Gastrocnemius medialis (tissue), 4 donors: ENCODE results near the gene LPGAT1. TPM values are rescaled to one million over a fixed set of nuclear protein-coding genes. Genes with fewer than 3 reads are reported as not detected.

Source experiments
- ATAC-seq, 2 donors: fragments of 150-250 bp; one replicate each; pipeline ENCODE4 v1.9.1; 2016
- DNase-seq, 2 donors: peaks; one replicate each; pipeline ENCODE4 v3.0.0-alpha.2; 2019
- H3K27ac ChIP-seq, 4 donors: fragments of 200-600 bp; sonication (generic); 1 replicate in 1 of 4; 2 replicates in 3 of 4; pipeline ENCODE4 v1.5.1; 2016 to 2018; ENCODE audit warnings: mild to moderate bottlenecking in 2 of 4, moderate library complexity in 1 of 4
- H3K27me3 ChIP-seq, 3 donors: fragments of 200-600 bp; sonication (generic) in 2 of 3; 1 replicate in 1 of 3; 2 replicates in 2 of 3; pipeline versions ENCODE4 v1.5.1 to v1.6.0; 2016 to 2019; ENCODE audit warnings: mild to moderate bottlenecking in 1 of 3, moderate library complexity in 1 of 3
- H3K36me3 ChIP-seq, 2 donors: fragments of 200-600 bp; sonication (generic) in 1 of 2; one replicate each; pipeline ENCODE4 v1.5.1; 2017 to 2018
- H3K4me1 ChIP-seq, 2 donors: fragments of 200-600 bp; sonication (generic) in 1 of 2; one replicate each; pipeline ENCODE4 v1.5.1; 2016 to 2017; ENCODE audit warnings: mild to moderate bottlenecking in 2 of 2
- H3K4me3 ChIP-seq, 4 donors: fragments of 200-600 bp; sonication (generic) in 3 of 4; 1 replicate in 1 of 4; 2 replicates in 3 of 4; pipeline ENCODE4 v1.5.1; 2016 to 2019; ENCODE audit warnings: mild to moderate bottlenecking in 2 of 4
- H3K9me3 ChIP-seq, 3 donors: fragments of 200-600 bp; sonication (generic) in 2 of 3; 1 replicate in 1 of 3; 2 replicates in 2 of 3; pipeline ENCODE4 v1.5.1; 2016 to 2019
- POLR2A ChIP-seq, 2 donors: fragments of 450-650 bp; IDR thresholded peaks; one replicate each; pipeline ENCODE4 v1.6.1; 2017; ENCODE audit warnings: antibody characterized with exemption in 2 of 2, mild to moderate bottlenecking in 2 of 2, moderate library complexity in 2 of 2
- in situ Hi-C, 4 donors: fragments of 200-750 bp; cut with MboI; loops; one replicate each; pipeline versions ENCODE4 v1.15.0 to v1.8.0; 2017; ENCODE audit warnings: low sequenced_read_pairs in 4 of 4
- intact Hi-C: fragments of 100-400 bp; cut with DNase I; formaldehyde crosslinking; loops from one replicate; pipeline ENCODE4 v1.15.1; 2023; ENCODE audit warnings: low total_unique reads
- total RNA-seq, 4 donors: library from RNA; depleted of rRNA; stranded (reverse); fragments of >200 nt; gene quantifications; one replicate each; pipeline versions ENCODE4 v1.1.0 to v1.2.3, GENCODE V29; 2016
- TF ChIP-seq, protein P1 (sequence below), 5 experiments: fragments of 450-650 bp in 3 of 5; fragments of 200-600 bp in 2 of 5; sonication (generic) in 2 of 5; IDR thresholded peaks in 4 of 5; conservative IDR thresholded peaks in 1 of 5; 1 replicate in 4 of 5; 2 replicates in 1 of 5; pipeline ENCODE4 v1.5.1; 2016 to 2019; ENCODE audit warnings: antibody characterized with exemption in 5 of 5, mild to moderate bottlenecking in 3 of 5, moderate library complexity in 3 of 5

LPGAT1 gene
- total RNA-seq, 4 donors from 2014 or later = 11.2 to 51.4 (median 21.5) TPM

DNA sequence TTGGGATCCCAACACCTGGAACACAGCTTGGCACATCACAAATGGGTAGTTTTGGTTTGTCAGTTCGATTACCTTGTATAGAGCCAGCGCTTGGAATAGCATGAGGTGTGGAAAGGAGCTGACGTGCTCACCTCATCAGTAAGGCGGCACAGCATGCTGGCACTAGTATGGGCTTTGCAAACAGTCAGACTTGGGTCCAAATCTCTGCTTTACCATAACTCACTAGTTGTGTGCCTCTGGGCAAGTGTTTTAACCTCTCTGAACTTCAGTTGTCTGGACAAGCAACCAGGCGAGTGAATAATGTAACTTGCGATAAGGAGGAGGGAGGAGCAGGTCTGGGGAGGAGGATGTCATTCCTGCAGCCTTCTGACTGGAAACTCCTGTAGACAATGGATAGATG is 128.8 kb downstream of the LPGAT1 start:
- H3K27me3 ChIP-seq = no peaks in the 10 kb centered on the region
- H3K36me3 ChIP-seq = no peaks in the 10 kb centered on the region
- no peaks in the 10 kb centered on the region for H3K9me3 ChIP-seq
- ATAC-seq (no peak), DNase-seq (no peak)
- intact Hi-C loops (no loop called here), in situ Hi-C loops (no loop called here)
- H3K4me1 ChIP-seq = no peaks in the 10 kb centered on the region
- no peak overlapping the region for H3K4me3 ChIP-seq
- H3K27ac ChIP-seq = no peak overlapping the region
- TF ChIP-seq POLR2A (IDR thresholded peaks at IDR 0.05) = no peak
- TF ChIP-seq, protein P1, sequence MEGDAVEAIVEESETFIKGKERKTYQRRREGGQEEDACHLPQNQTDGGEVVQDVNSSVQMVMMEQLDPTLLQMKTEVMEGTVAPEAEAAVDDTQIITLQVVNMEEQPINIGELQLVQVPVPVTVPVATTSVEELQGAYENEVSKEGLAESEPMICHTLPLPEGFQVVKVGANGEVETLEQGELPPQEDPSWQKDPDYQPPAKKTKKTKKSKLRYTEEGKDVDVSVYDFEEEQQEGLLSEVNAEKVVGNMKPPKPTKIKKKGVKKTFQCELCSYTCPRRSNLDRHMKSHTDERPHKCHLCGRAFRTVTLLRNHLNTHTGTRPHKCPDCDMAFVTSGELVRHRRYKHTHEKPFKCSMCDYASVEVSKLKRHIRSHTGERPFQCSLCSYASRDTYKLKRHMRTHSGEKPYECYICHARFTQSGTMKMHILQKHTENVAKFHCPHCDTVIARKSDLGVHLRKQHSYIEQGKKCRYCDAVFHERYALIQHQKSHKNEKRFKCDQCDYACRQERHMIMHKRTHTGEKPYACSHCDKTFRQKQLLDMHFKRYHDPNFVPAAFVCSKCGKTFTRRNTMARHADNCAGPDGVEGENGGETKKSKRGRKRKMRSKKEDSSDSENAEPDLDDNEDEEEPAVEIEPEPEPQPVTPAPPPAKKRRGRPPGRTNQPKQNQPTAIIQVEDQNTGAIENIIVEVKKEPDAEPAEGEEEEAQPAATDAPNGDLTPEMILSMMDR (IDR thresholded peaks at IDR 0.05 in 4 of 5, conservative IDR thresholded peaks at IDR 0.05 in 1 of 5) = no peak

GRCh38 chr1:211699059-211699458 is 131.5 kb downstream of the LPGAT1 start:
- Histone ChIP-seq H3K4me3 (no peak overlapping the region), H3K4me1 (no peaks in the 10 kb centered on the region), H3K27me3 (no peaks in the 10 kb centered on the region), H3K27ac (no peak overlapping the region), H3K9me3 (no peaks in the 10 kb centered on the region), H3K36me3 (no peaks in the 10 kb centered on the region)
- TF ChIP-seq, protein P1 (IDR thresholded peaks at IDR 0.05 in 4 of 5, conservative IDR thresholded peaks at IDR 0.05 in 1 of 5) = no peak
- no peak for TF ChIP-seq POLR2A (IDR thresholded peaks at IDR 0.05)
- DNase-seq (no peak), ATAC-seq (no peak)
- in situ Hi-C loops (loop anchor here in 2 of 4 donors (25.0 kb wide), 3 partner anchors 313 to 738 kb away; partner anchors contain the start of genes DTL (in 1 of the 2), INTS7 (in 1 of the 2) and NENF (in 1 of the 2)), intact Hi-C loops (loop anchor here (2.0 kb wide), 1 partner anchor 132 kb away; the partner anchor contains the start of gene LPGAT1)

- TF ChIP-seq POLR2A (IDR thresholded peaks at IDR 0.05) = no peak
- TF ChIP-seq, protein P1 (IDR thresholded peaks at IDR 0.05 in 4 of 5, conservative IDR thresholded peaks at IDR 0.05 in 1 of 5) = peak; percentile 48 to 76 (median 67)
- in situ Hi-C loops (loop anchor here in 2 of 4 donors (25.0 kb wide), 3 partner anchors 314 to 739 kb away; partner anchors contain the start of genes DTL (in 1 of the 2), INTS7 (in 1 of the 2) and NENF (in 1 of the 2)), intact Hi-C loops (loop anchor here (2.0 kb wide), 1 partner anchor 132 kb away; the partner anchor contains the start of gene LPGAT1)
- no peak overlapping the region for H3K27ac ChIP-seq
- ATAC-seq (peak; percentile 30 to 53), DNase-seq (peak in 1 of 2 donors; percentile 29)
- no peaks in the 10 kb centered on the region for H3K27me3 ChIP-seq
- H3K4me3 ChIP-seq = no peak overlapping the region
- H3K36me3 ChIP-seq = no peaks in the 10 kb centered on the region
- no peaks in the 10 kb centered on the region for H3K4me1 ChIP-seq
- no peaks in the 10 kb centered on the region for H3K9me3 ChIP-seq
Measured at GRCh38 chr1:211698161-211699026, 132.2 kb downstream of the LPGAT1 start.

- H3K9me3 ChIP-seq = no peaks in the 10 kb centered on the region
Measured at GRCh38 chr1:211697356-211697755, 133.2 kb downstream of the LPGAT1 start.

More at GRCh38 chr1:211697356-211697755, 133.2 kb downstream of the LPGAT1 start:
- TF ChIP-seq, protein P1 (IDR thresholded peaks at IDR 0.05 in 4 of 5, conservative IDR thresholded peaks at IDR 0.05 in 1 of 5) = no peak
- no peak for TF ChIP-seq POLR2A (IDR thresholded peaks at IDR 0.05)
- no peak overlapping the region for H3K4me3 ChIP-seq
- intact Hi-C loops = no loop called here
- no peaks in the 10 kb centered on the region for H3K36me3 ChIP-seq
- ATAC-seq (no peak), DNase-seq (no peak)
- H3K27me3 ChIP-seq = no peaks in the 10 kb centered on the region
- H3K4me1 ChIP-seq = no peaks in the 10 kb centered on the region
- in situ Hi-C loops = loop anchor here in 2 of 4 donors (25.0 kb wide), 3 partner anchors 315 to 740 kb away; partner anchors contain the start of genes DTL (in 1 of the 2), INTS7 (in 1 of the 2) and NENF (in 1 of the 2)
- no peak overlapping the region for H3K27ac ChIP-seq
